ENCODE measurements around the gene ITGA7.
A peak's percentile ranks its signal among the peaks of the same experiment; 100 is the strongest.

The ITGA7 gene

GRCh38 chr12:55724226-55724939 lies 16.7 kb upstream of the ITGA7 start:
- TF ChIP-seq CTCF (conservative IDR thresholded peaks at IDR 0.05; ENCODE audit: low read depth), result peak; percentile 73
- ChIA-PET CTCF (interaction anchor here (0.6 to 1.3 kb wide), 3 partner anchors 13 to 420 kb away, joined by 3 to 11 read pairs (median 3); no protein-coding TSS in a partner anchor), POLR2A (ENCODE audit: low non-redundant PET) (interaction anchor here (0.6 kb wide), 1 partner anchor 44 kb away, joined by 3 read pairs; no protein-coding TSS in a partner anchor)
- DNase-seq (ENCODE audit: low spot score), result no peak
- peak overlapping the region; percentile 99 for H3K27ac ChIP-seq

GRCh38 chr12:55723516-55724225 lies 16.0 kb upstream of the ITGA7 start:
- POLR2A ChIA-PET (ENCODE audit: low non-redundant PET), result no interaction called here
- DNase-seq (ENCODE audit: low spot score), result no peak

GRCh38 chr12:55722948-55723347 lies 15.2 kb upstream of the ITGA7 start:
- H3K27ac ChIP-seq, result peak overlapping the region; percentile 99
- CTCF ChIA-PET, result interaction anchor here (0.6 kb wide), 1 partner anchor 18 kb away, joined by 4 read pairs; no protein-coding TSS in a partner anchor
- no peak for TF ChIP-seq CTCF (conservative IDR thresholded peaks at IDR 0.05; ENCODE audit: low read depth)
- POLR2A ChIA-PET (ENCODE audit: low non-redundant PET), result interaction anchor here (0.7 kb wide), 1 partner anchor 23 kb away, joined by 4 read pairs; no protein-coding TSS in a partner anchor
- DNase-seq (ENCODE audit: low spot score), result no peak

More at GRCh38 chr12:55723516-55724225, 16.0 kb upstream of the ITGA7 start:
- TF ChIP-seq CTCF (conservative IDR thresholded peaks at IDR 0.05; ENCODE audit: low read depth), result no peak
- peak overlapping the region; percentile 99 for H3K27ac ChIP-seq
- CTCF ChIA-PET, result interaction anchor here (0.6 kb wide), 2 partner anchors 13 to 17 kb away, joined by 3 to 4 read pairs; no protein-coding TSS in a partner anchor

GRCh38 chr12:55721601-55722213 lies 14.0 kb upstream of the ITGA7 start:
- peak overlapping the region; percentile 99 for H3K27ac ChIP-seq
- CTCF ChIA-PET, result interaction anchor here (1.0 to 2.2 kb wide), 5 partner anchors 15 to 77 kb away, joined by 3 to 5 read pairs (median 4); no protein-coding TSS in a partner anchor

GRCh38 chr12:55720894-55721444 lies 13.3 kb upstream of the ITGA7 start:
- peak; percentile 60 for TF ChIP-seq CTCF (conservative IDR thresholded peaks at IDR 0.05; ENCODE audit: low read depth)
- peak overlapping the region; percentile 99 for H3K27ac ChIP-seq
- ChIA-PET POLR2A (ENCODE audit: low non-redundant PET) (no interaction called here), CTCF (interaction anchor here (0.6 to 2.2 kb wide), 8 partner anchors 16 to 801 kb away, joined by 3 to 5 read pairs (median 4); a partner anchor contains a TSS)
- DNase-seq (ENCODE audit: low spot score), result peak; percentile 65

More at GRCh38 chr12:55721601-55722213, 14.0 kb upstream of the ITGA7 start:
- POLR2A ChIA-PET (ENCODE audit: low non-redundant PET), result no interaction called here
- no peak for DNase-seq (ENCODE audit: low spot score)
- no peak for TF ChIP-seq CTCF (conservative IDR thresholded peaks at IDR 0.05; ENCODE audit: low read depth)

Measured in RWPE1 (cell line).